Measurements from ENCODE around the gene TRIM26.
"Not testable (repeated sequence)": the region's sequence is repeated elsewhere in the genome, so short reads cannot be mapped to it uniquely, and the experiment has no call there.

TRIM26 gene

DNA sequence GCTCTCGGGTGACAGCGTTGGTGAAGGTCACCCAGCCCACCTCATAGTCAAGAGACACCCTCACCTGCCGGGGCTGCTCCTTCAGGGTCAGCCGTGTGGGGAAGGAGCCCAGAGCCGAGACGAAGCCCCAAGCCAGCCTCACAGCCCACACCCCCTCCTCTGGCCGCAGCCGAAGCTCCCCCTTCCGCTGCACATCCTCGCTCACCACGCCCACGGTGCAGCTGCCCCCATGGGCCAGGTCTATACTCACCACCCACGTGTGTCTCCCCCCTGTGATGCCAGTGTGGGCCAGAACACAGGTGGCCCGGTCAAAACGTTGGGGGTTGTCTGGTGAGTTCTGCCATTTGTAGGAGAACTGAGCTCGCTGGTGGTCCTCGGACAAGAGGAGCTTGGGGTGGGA is 59.1 kb downstream of the TRIM26 start:
- no peak for DNase-seq (ENCODE audit: low read depth in 2 of 2)

DNA sequence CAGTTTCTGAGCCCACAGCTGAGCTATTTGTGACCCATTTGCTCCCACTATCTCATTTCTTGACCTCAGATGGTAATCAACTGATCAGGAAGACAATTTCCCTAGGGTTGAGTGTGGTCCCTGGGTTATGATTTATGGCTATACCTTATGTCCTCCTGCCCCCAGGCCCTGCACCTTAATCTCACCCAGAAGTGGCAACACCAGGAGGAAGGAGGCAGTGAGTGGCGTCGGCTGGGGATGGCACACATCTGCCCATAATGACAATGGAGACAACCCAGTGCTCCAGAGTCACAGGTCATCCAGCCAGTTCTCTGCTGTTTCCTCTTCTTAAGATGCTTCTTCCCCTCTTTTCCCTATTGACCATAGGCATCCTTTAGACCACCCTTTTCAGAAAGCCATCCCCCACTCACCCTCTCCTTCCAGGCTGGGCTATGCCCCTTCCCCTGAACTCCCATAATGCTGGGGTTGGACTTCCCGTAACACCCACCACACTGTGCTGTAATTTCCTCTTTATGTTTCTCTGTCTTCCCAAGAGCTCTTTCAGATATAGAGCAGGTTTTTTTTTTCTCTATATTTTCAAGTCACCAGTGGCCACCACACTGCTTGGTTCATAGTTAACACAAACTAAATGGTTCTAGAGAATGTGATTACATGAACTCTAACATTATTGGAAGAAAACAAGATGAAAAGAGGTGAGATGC is 60.1 kb downstream of the TRIM26 start:
- no peak for DNase-seq (ENCODE audit: low read depth in 2 of 2)

DNA sequence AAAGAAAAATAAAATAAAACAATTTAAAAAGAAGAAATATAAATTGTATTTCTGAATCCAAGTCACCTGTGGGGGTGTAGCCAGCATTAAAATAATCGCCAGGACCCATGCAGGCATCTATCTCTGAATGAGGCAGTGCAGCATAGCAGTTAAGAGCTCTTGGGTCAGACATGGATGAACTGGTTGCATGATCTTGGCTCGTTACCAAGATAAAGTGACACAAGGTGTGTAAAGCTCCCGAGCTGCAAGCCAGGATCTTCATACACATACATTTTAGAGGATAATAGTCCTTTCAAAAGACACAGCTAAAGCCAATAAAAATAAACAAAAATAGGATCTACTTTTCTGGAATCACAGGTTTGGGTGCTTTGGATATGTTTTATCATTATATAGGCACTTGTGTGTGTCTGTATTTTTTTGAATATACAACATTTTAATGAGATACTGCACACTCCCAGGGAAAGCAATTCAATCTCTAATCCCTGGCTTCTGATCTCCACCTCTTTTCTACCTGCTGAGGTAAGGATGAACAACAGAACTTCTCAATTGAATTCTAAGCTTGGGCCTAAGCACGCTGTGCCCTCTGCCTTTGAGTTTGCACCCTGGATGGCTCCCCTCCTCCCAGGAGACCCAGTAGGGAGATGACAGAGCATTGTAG is 61.1 kb downstream of the TRIM26 start:
- DNase-seq (ENCODE audit: low read depth in 2 of 2) = no peak

DNA sequence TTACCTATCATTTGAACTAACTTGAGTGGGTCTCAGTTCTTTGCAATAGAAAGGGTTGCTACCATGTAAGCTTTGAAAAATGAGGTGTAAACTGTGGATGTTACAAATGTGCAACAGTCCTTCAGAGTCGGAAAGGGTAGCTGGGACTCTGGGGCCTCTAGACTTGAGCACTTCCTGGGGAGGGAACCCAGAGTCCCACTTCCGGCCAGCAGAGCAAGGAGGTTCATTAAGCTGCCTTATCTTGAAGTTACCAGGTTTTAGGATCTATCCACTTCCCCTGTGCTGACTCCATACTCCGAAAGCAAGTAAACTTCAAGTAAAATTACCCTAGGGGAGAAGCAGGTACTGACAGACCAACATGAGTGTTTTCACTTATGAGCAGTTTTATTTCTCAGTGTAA is 61.6 kb downstream of the TRIM26 start:
- DNase-seq (ENCODE audit: low read depth in 2 of 2) = no peak

DNA sequence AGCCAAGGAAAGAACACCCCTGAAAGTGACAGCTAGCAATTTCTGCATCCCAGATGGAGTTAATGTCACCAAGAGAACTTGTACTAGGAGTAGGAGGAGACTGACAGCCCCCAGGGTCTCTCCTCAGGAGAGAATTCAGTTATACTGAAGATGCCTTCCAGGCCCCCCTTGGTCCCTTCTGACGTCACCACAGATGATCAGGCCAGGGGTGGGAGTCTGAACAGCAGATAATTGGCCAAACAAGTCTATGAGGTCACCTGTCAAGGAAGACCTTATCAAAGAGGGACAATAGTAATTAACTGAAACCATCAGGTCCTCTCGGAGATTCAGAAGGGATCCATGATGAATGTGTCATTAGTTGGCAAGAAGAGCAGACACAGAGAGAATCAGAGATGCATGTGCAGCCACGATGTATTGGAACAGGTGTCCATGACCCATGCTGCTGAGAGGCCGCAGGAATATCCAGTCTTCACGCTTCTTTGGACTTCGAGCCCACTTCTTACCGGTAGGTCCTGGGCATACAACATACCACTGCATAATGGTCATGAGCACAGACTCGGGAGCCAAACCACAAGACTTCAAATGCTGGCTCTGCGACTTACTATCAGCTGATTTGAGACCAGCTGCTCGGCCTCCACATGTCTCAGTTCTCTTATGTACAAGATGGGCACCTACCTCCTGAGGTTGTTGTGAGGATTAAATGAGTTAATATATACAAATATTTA is 62.4 kb downstream of the TRIM26 start:
- no peak for DNase-seq (ENCODE audit: low read depth in 2 of 2)

DNA sequence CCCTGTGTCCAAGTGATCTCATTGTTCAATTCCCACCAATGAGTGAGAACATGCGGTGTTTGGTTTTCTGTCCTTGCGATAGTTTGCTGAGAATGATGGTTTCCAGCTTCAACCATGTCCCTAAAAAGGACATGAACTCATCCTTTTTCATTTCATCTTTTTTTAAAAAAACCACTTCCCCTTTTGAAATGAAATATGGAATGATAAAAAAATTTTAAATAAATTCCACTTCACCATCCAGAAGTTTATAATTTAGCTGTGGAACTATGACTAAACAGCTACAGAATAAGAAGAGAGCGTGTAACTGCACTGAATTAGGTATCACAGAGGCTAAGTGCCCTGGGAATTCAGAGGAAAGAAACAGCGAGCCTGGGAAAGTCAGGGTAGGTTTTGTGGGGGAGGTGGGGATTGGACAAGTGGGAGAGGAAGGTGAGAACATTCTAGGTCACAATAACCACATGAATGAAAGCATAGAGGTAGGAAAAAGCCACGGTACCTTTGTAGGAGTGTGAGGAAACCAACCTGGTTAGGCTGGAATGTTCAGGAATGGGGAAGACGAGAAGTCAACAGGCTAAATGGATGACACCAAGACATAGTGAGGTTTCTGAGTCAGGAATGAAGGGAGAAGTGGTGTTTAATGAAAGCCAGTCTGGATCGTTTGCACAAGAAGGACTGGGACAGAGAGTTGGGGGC is 63.2 kb downstream of the TRIM26 start:
- no peak for DNase-seq (ENCODE audit: low read depth in 2 of 2)

DNA sequence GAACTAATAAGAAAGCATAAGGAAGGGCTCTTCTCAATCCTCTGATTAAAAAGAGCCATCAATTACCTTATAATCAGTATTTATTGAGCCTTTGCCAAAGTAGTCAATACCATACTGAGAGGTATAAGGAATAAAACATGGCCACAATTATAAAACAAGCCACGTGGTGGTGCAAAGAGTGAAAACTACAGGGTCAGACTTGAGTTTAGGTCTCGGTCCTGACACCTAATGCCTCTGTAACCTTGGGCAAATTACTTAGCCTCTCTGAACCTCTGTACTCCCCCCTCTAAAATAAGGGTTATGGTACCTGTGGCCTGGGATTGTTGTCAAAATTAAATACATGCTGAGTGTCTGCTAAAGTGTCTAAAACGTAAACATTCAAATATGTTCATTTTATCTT is 64.0 kb downstream of the TRIM26 start:
- DNase-seq (ENCODE audit: low read depth in 2 of 2) = no peak

DNA sequence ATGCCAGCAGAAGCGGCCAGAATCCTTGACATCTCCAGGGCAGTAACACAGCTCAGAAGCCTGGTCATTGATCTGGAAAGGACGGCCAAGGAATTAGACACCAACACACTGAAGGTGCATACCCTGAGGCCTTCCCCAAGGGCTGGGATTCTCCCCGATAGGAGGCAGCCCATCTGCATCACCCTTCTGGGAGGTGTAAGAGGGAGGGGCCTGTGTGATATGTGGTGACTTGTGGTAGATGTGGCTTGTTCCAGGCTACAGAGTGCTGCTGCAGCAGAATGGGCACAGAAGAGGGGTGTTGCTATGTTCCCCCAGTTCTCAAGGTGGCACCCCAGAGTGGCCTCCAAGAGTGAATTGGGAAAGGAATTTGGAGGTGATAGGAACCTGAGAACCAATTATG is 66.1 kb downstream of the TRIM26 start:
- DNase-seq (ENCODE audit: low read depth in 2 of 2) = no peak

DNA sequence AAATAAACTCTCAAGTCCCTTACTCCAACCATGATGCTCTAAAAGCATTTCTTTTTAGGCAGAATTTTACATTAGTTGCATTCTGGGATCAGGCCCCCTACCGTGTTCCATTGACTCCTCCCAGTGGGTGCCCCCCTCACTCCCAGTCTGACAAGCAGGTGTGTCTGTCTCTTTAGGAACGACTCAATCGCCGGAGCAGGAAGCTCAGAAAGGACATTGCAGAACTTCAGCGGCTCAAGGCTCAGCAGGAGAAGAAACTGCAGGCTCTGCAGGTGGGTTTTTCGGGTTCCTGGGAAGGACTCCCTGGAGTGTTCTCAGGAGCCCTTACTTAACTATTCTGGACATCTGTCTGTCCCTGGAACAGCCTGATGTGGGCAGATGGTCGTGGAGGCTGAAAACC is 67.4 kb downstream of the TRIM26 start:
- DNase-seq (ENCODE audit: low read depth in 2 of 2) = no peak

DNA sequence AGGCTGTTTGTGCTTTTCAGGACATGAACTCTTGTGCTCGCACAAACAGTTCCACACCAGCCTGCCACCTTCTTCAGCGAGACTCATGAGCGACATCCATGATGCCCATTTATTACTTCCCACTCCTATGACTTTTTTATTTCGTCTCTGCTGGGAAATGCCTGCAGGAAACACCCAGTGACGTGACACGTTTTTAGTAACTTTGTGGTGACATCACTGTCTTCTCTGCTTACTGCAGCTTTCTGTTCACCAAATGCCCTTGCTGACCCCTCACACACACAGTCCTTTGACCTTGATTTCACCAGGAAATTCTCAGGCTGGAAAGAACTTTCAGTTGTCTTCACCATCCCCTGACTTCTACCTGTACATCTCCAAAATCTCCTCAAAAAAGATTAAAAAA is 68.4 kb downstream of the TRIM26 start:
- DNase-seq (ENCODE audit: low read depth in 2 of 2) = no peak

DNA sequence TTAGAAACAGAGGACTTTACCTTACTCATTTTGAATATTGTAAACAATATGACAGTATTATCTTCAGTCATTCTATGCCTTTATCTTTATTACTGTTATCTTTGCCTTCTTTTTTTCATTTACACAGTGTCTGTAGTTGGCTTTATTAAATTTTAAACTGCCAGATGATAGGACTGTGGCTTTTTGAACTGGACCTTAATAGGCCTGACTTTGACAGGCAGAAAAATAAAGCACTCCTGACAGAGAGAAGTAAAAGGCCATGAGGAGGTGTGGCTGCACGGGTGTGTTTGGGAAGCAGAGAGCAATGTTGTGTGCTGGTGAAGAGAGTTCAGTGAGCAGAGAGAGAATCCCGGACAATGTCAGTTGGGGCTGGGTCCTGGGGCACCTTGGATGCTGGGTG is 69.4 kb downstream of the TRIM26 start:
- no peak for DNase-seq (ENCODE audit: low read depth in 2 of 2)

DNA sequence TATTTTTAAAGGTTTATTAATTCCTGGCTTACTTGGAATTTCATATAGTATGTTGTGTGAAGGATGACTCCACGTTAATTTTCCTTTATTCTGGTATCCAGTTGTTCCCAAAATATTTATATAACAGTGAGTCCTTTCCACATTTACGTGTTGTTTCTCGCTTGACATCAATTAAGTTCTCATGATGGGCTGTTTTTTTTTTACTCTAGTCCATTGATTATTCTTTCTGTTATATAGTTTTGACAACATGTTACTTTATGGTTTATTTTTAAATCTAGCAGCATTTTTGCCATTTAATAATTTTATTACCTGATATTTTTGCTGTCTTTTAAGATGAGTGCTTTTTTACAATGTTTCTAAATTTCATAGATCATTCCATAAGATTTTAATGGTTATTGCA is 70.5 kb downstream of the TRIM26 start:
- no peak for DNase-seq (ENCODE audit: low read depth in 2 of 2)

DNA sequence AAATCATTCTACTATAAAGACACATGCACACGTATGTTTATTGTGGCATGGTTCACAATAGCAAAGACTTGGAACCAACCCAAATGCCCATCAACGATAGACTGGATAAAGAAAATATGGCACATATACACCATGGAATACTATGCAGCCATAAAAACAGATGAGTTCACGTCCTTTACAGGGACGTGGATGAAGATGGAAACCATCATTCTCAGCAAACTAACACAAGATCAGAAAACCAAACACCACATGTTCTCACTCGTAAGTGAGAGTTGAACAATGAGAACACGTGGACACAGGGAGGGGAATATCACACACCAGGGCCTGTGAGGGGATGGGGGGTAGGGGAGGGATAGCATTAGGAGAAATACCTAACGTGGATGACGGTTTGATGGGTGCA is 73.0 kb downstream of the TRIM26 start:
- DNase-seq (ENCODE audit: low read depth in 2 of 2) = not testable (repeated sequence)

DNA sequence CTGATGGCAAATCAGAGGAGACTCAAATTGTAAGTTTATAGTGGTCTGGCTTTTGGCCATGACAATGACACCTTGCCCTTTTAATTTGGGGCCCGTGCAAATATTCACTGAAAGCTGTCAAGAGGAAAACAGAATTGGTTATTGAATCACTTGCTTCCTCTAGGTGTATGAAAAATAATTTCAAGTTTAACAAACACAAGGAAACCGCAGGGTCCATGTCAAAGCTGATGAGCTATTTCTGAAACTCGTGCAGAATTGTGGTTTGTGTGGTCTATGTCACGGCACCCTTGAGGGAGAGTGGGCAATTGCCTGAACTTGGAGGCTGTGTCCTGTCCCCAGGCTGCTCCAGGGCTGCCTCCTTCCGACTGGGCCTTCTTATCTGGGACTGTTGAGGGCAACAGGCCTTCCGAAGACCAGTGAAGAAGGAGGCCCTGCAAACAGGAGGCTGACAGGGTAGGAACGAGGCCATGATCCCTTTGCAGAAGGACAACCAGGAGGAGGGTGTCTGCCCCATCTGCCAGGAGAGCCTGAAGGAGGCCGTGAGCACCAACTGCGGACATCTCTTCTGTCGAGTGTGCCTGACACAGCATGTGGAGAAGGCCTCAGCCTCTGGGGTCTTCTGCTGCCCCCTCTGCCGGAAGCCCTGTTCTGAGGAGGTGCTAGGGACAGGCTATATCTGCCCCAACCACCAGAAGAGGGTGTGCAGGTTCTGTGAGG is 76.5 kb downstream of the TRIM26 start:
- DNase-seq (ENCODE audit: low read depth in 2 of 2) = no peak

DNA sequence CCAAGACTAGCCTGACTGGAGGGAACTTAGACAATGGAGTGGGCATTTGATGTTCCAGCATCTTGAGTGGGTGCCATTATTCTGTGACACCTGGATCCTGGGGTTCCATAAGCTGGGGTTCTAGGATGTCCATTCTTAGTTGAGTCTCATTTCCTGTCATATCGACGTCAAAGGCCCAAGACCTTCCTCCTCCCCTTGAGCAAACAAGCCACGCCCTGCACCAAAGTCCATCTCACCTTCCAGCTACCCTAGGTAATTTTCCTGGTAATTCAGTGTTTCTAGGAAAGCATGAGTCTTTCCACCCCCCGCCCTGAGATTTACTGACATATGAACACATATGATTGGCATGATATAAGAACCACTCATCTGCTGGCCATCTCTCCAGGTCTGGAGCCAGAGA is 77.4 kb downstream of the TRIM26 start, which contains the start of gene TRIM40:
TRIM40 (plus strand) TSS at position 384 of the 400 bp plus-strand sequence. CDS start 897 bp downstream, outside the sequence.
- no peak for DNase-seq (ENCODE audit: low read depth in 2 of 2)

DNA sequence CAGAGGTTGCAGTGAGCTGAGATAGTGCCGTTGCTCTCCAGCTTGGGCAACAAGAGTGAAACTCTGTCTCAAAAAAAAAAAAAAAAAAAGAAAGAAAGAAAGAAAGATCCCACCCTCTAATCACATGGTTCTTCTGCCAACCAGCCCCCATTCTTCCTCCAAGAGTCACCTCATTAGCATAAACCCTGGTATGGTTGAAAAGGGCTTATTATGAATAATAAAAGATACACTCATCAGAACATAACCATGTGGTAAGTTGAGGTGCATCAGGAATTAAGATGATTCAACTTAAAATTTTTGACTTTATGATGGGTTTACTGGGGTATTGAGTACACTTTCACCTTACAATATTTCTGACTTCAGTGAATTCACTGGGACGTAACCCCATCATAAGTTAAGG is 78.1 kb downstream of the TRIM26 start:
- no peak for DNase-seq (ENCODE audit: low read depth in 2 of 2)
